ENCODE data around the gene SLC47A1. TPM values are rescaled to one million over a fixed set of nuclear protein-coding genes. Genes with fewer than 3 reads are reported as not detected.

Gene SLC47A1
- total RNA-seq, 1 donor from 2014 or later = 12.9 TPM

DNA sequence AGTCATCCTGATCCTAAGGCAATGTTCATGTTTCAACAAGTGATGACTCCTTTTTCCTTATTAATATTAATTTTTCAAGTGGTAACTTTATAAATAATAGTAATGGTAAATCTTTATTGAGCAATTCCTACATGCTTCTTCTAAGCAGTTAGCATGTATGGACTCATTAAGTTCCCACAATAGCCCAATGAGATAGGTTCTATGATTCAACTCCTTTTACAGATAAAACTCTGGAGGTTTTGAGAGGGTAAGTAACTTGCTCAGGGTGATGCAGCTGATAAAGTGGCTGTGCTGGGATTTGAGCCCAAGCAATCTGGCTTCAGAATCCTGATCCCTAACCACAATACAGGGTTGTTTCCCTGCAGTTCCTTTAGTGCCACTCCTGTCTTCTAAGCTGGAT is 25.3 kb downstream of the SLC47A1 start:
- no peak overlapping the region for H3K27ac ChIP-seq (replicated peaks)
- peaks cover 13% of the 10 kb centered on the region for H3K9me3 ChIP-seq (replicated peaks)
- intact Hi-C loops (cut with micrococcal nuclease) = no loop called here
- no peak overlapping the region for H3K4me3 ChIP-seq
- H3K27me3 ChIP-seq (ENCODE audit: low read depth) = no peaks in the 10 kb centered on the region
- DNase-seq = no peak
- peaks cover 9% of the 10 kb centered on the region for H3K4me1 ChIP-seq
- TF ChIP-seq, protein P1, sequence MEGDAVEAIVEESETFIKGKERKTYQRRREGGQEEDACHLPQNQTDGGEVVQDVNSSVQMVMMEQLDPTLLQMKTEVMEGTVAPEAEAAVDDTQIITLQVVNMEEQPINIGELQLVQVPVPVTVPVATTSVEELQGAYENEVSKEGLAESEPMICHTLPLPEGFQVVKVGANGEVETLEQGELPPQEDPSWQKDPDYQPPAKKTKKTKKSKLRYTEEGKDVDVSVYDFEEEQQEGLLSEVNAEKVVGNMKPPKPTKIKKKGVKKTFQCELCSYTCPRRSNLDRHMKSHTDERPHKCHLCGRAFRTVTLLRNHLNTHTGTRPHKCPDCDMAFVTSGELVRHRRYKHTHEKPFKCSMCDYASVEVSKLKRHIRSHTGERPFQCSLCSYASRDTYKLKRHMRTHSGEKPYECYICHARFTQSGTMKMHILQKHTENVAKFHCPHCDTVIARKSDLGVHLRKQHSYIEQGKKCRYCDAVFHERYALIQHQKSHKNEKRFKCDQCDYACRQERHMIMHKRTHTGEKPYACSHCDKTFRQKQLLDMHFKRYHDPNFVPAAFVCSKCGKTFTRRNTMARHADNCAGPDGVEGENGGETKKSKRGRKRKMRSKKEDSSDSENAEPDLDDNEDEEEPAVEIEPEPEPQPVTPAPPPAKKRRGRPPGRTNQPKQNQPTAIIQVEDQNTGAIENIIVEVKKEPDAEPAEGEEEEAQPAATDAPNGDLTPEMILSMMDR (IDR thresholded peaks at IDR 0.05; ENCODE audit: borderline replicate concordance) = no peak
- H3K36me3 ChIP-seq = peaks cover 8% of the 10 kb centered on the region

DNA sequence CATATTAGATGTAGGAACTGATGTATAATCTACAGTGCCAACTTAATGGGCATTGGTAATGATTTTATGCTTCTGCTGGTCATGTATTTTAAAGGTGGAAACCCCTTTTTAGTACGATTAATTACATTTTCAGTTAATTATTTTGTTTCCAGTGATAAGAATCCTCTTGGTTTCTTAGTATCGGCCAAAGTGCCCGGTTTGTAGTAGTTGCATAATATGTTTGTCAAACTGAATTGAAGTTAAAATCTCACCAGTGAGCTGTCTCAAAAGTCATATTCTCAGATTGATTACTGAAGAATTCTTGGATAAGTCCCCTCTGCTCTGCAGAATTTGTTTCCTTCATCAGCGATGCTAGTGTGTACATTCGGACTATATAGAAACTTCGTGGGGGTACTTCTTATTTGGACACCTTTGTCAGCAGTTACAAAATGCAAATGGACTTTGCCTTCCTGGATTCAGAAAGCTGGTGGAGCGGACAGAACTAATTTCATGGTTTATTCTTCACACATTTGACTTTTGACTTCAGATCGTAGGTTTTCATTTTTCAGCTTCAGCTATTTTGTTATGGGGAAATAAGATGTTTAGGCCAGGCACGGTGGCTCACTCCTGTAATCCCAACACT is 28.2 kb downstream of the SLC47A1 start:
- Histone ChIP-seq H3K27me3 (ENCODE audit: low read depth) (no peaks in the 10 kb centered on the region), H3K4me3 (no peak overlapping the region), H3K9me3 (replicated peaks) (peaks cover 13% of the 10 kb centered on the region), H3K36me3 (peaks cover 8% of the 10 kb centered on the region), H3K27ac (replicated peaks) (no peak overlapping the region), H3K4me1 (no peaks in the 10 kb centered on the region)
- intact Hi-C loops (cut with micrococcal nuclease) = no loop called here
- TF ChIP-seq, protein P1 (IDR thresholded peaks at IDR 0.05; ENCODE audit: borderline replicate concordance) = no peak
- DNase-seq = no peak

DNA sequence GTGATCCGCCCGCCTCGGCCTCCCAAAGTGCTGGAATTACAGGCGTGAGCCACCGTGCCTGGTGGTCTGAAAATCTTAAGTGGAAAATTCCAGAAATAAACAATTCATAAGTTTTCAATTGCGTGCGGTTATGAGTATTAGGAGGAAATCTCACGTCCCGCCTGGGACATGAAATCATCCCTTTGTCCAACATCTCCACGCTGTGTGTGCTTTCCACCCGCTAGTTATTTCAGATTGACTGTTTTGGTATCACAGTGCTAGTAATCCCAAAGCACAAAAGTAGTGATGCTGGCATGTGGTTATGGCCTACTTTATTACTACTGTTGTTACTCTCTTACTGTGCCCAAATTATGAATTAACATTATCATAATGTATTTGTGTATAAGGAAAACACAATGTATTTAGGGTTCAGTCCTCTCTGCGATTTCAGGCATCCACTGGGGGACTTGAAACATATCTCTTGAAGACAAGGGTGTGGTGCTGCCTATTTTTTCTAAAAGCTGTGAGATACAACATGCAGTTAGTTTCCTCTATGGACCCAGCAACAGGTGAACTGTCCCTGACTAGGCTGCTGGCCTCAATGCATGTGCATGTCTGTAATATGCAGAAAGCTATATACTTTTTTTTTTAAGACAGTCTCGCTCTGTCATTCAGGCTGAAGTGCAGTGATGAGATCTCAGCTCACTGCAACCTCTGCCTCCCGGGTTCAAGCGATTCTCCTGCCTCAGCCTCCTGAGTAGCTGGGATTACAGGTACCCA is 32.3 kb downstream of the SLC47A1 start:
- TF ChIP-seq, protein P1 (IDR thresholded peaks at IDR 0.05; ENCODE audit: borderline replicate concordance) = no peak
- no peaks in the 10 kb centered on the region for H3K4me1 ChIP-seq
- H3K36me3 ChIP-seq = no peaks in the 10 kb centered on the region
- DNase-seq = no peak
- H3K27me3 ChIP-seq (ENCODE audit: low read depth) = no peaks in the 10 kb centered on the region
- no peaks in the 10 kb centered on the region for H3K9me3 ChIP-seq (replicated peaks)
- no peak overlapping the region for H3K27ac ChIP-seq (replicated peaks)
- H3K4me3 ChIP-seq = no peak overlapping the region
- intact Hi-C loops (cut with micrococcal nuclease) = no loop called here

DNA sequence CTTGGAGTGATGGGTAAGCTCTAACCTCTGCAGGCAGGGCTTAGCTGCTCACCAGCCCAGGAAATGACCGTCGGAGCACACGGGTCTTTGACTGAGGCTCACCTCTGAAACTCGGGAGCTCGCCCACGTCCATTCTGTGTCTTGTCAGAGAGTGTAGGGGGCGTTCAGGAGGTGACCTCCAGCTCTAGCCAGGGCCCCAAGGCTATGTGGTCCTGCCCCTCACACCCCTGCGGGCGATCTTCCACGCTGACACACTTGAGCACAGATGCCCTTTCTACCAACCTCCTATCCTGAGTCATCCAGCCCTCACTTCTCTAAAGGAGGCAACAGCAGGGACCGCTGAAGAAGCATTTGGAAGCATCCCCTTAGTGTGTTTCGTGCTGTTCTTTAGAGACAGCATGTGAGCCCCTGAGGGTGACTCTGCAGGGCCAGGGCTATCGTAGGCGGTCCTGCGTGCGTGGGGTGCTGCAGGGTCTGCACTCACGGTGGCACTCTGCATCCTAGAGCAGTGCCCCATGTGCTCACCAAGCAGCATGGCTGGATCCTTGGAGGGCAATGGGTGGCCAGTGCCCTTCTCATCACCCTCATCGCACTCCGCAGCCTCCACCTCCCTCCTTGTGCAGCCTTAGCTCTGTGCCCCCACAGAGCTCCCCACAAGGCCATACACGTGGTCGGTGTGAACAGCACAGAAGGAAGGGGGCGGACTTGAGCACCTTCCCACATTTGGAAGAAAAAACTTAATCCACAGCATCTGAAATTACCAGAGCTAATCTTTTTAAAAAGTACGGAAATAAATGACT is 33.8 kb downstream of the SLC47A1 start:
- no peaks in the 10 kb centered on the region for H3K36me3 ChIP-seq
- H3K27me3 ChIP-seq (ENCODE audit: low read depth) = no peaks in the 10 kb centered on the region
- no peak overlapping the region for H3K4me3 ChIP-seq
- DNase-seq = no peak
- intact Hi-C loops (cut with micrococcal nuclease) = no loop called here
- no peaks in the 10 kb centered on the region for H3K4me1 ChIP-seq
- no peaks in the 10 kb centered on the region for H3K9me3 ChIP-seq (replicated peaks)
- TF ChIP-seq, protein P1 (IDR thresholded peaks at IDR 0.05; ENCODE audit: borderline replicate concordance) = no peak
- H3K27ac ChIP-seq (replicated peaks) = no peak overlapping the region

DNA sequence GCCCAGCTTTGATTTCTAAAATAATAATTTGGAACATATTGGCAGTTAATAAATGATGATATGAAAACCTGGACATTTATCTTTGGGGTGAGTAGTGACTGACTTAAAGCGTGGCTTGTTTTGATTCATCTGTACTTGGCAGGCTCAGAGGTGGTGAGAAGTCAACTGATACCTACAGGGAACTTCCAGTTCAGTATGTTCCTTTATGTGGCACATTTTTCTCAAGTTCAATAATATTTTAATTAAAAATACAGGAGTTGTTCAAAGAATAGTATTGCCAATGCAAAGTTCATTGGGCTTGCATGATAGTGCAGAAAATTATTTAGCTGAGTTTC is 34.3 kb downstream of the SLC47A1 start:
- Histone ChIP-seq H3K27ac (replicated peaks) (no peak overlapping the region), H3K27me3 (ENCODE audit: low read depth) (no peaks in the 10 kb centered on the region), H3K4me3 (no peak overlapping the region), H3K36me3 (no peaks in the 10 kb centered on the region), H3K4me1 (no peaks in the 10 kb centered on the region), H3K9me3 (replicated peaks) (no peaks in the 10 kb centered on the region)
- TF ChIP-seq, protein P1 (IDR thresholded peaks at IDR 0.05; ENCODE audit: borderline replicate concordance) = no peak
- no peak for DNase-seq
- intact Hi-C loops (cut with micrococcal nuclease) = no loop called here
